OCI-LY1 (cell line): ENCODE data around the gene FERMT1.

Experiments used
- H2AFZ ChIP-seq: fragments of 200-600 bp; sonication (generic), shearing (Covaris generic); 2 replicates; pipeline ENCODE4 v1.6.0; 2014; ENCODE audit warnings: antibody characterized with exemption, mild to moderate bottlenecking, low read length
- H3F3A ChIP-seq: fragments of 200-600 bp; sonication (generic), shearing (Covaris generic); 2 replicates; pipeline ENCODE4 v1.6.0; 2014; ENCODE audit warnings: mild to moderate bottlenecking, antibody characterized with exemption, low read length, moderate library complexity; ENCODE audit not compliant: insufficient read depth
- H3K27ac ChIP-seq: fragments of 200-600 bp; sonication (generic); 2 replicates; pipeline ENCODE4 v1.5.1; 2014; ENCODE audit warnings: low read length, mixed run types, mild to moderate bottlenecking, low read depth; ENCODE audit not compliant: poor library complexity, severe bottlenecking
- H3K27me3 ChIP-seq: fragments of 200-600 bp; sonication (generic); 2 replicates; pipeline ENCODE4 v1.6.0; 2014; ENCODE audit warnings: antibody characterized with exemption, mild to moderate bottlenecking, low read length, moderate library complexity; ENCODE audit not compliant: insufficient read depth
- H3K36me3 ChIP-seq: fragments of 200-600 bp; sonication (generic); 2 replicates; pipeline ENCODE4 v1.6.1; 2014; ENCODE audit warnings: mild to moderate bottlenecking, antibody characterized with exemption, low read length, moderate library complexity, mixed read lengths; ENCODE audit not compliant: insufficient read depth
- H3K4me1 ChIP-seq: fragments of 200-600 bp; sonication (generic); 2 replicates; pipeline ENCODE4 v1.5.1; 2014; ENCODE audit warnings: mild to moderate bottlenecking, low read length, moderate library complexity; ENCODE audit not compliant: insufficient read depth, severe bottlenecking
- H3K4me2 ChIP-seq: fragments of 200-600 bp; sonication (generic), shearing (Covaris generic); 2 replicates; pipeline ENCODE4 v1.6.1; 2014; ENCODE audit warnings: low read length
- H3K4me3 ChIP-seq: fragments of 200-600 bp; sonication (generic); 2 replicates; pipeline ENCODE4 v1.5.1; 2014; ENCODE audit warnings: low read length, low read depth, mild to moderate bottlenecking, mixed read lengths; ENCODE audit not compliant: poor library complexity, severe bottlenecking
- H3K79me2 ChIP-seq: fragments of 200-600 bp; shearing (Covaris generic); 2 replicates; pipeline ENCODE4 v1.6.1; 2016; ENCODE audit warnings: mixed run types, low read length, mixed read lengths; ENCODE audit not compliant: insufficient read depth
- H3K9ac ChIP-seq: fragments of 200-600 bp; sonication (generic), shearing (Covaris generic); 2 replicates; pipeline ENCODE4 v1.6.1; 2014; ENCODE audit warnings: mild to moderate bottlenecking, low read length, mixed read lengths
- H3K9me2 ChIP-seq: fragments of 200-600 bp; sonication (generic), shearing (Covaris generic); 2 replicates; pipeline ENCODE4 v1.6.1; 2014; ENCODE audit warnings: low read depth, mild to moderate bottlenecking, low read length, mixed read lengths
- H3K9me3 ChIP-seq: fragments of 200-600 bp; shearing (Covaris generic); 2 replicates; pipeline ENCODE4 v1.6.1; 2014; ENCODE audit warnings: low read length, mixed read lengths
- H4K20me1 ChIP-seq: fragments of 200-600 bp; sonication (generic), shearing (Covaris generic); 2 replicates; pipeline ENCODE4 v1.6.0; 2016; ENCODE audit warnings: mild to moderate bottlenecking, low read length; ENCODE audit not compliant: insufficient read depth
- CTCF ChIP-seq: fragments of 200-600 bp; sonication (generic), shearing (Covaris generic); IDR thresholded peaks from 2 replicates; pipeline ENCODE4 v1.5.1; 2017; ENCODE audit warnings: mild to moderate bottlenecking, antibody characterized with exemption, low read length, moderate library complexity, mixed read lengths
- EZH2 ChIP-seq: fragments of 200-600 bp; sonication (generic), shearing (Covaris generic); IDR thresholded peaks from 2 replicates; pipeline ENCODE4 v1.8.0; 2017; ENCODE audit warnings: borderline replicate concordance, mixed run types, mild to moderate bottlenecking, antibody characterized with exemption, low read length, moderate library complexity, mixed read lengths

FERMT1 gene

GRCh38 chr20:6122873-6123648 is at the start of gene FERMT1:
TSS of gene FERMT1 (minus strand) at chr20:6123030. CDS start at chr20:6119554, 3,476 bp downstream.
- Histone ChIP-seq H3F3A (no peaks in the 10 kb centered on the region), H3K4me3 (no peak within 1 kb of the TSS), H3K4me1 (no peaks in the 10 kb centered on the region), H3K9me2 (no peaks in the 10 kb centered on the region), H3K36me3 (no peaks in the 10 kb centered on the region), H3K27me3 (no peaks in the 10 kb centered on the region), H4K20me1 (no peaks in the 10 kb centered on the region), H3K4me2 (no peak within 1 kb of the TSS), H3K79me2 (no peaks in the 10 kb centered on the region), H2AFZ (no peak within 1 kb of the TSS), H3K9me3 (no peaks in the 10 kb centered on the region), H3K27ac (no peak within 1 kb of the TSS), H3K9ac (no peak within 1 kb of the TSS)
- no peak for TF ChIP-seq CTCF
- no peak for TF ChIP-seq EZH2

- peak; percentile 23; the same call in 1 of the 2 replicates for TF ChIP-seq CTCF
- no peak for TF ChIP-seq EZH2
- no peaks in the 10 kb centered on the region for H3K79me2 ChIP-seq
- no peak overlapping the region for H3K4me2 ChIP-seq
- no peak overlapping the region for H3K27ac ChIP-seq
- no peaks in the 10 kb centered on the region for H3K9me2 ChIP-seq
- H3K9ac ChIP-seq: no peak overlapping the region
- H3K4me1 ChIP-seq: no peaks in the 10 kb centered on the region
- H3K9me3 ChIP-seq: no peaks in the 10 kb centered on the region
- H3K27me3 ChIP-seq: no peaks in the 10 kb centered on the region
- H3F3A ChIP-seq: no peaks in the 10 kb centered on the region
- no peaks in the 10 kb centered on the region for H4K20me1 ChIP-seq
- no peak overlapping the region for H2AFZ ChIP-seq
- H3K4me3 ChIP-seq: no peak overlapping the region
- no peaks in the 10 kb centered on the region for H3K36me3 ChIP-seq
Measured at GRCh38 chr20:6169251-6169650, 46.4 kb upstream of the FERMT1 start.

GRCh38 chr20:6168204-6168603 is 45.4 kb upstream of the FERMT1 start:
- Histone ChIP-seq H3K4me2 (no peak overlapping the region), H3K79me2 (no peaks in the 10 kb centered on the region), H3K4me3 (no peak overlapping the region), H3K27ac (no peak overlapping the region), H3K9ac (no peak overlapping the region), H3K9me3 (no peaks in the 10 kb centered on the region), H3F3A (no peaks in the 10 kb centered on the region), H4K20me1 (no peaks in the 10 kb centered on the region), H3K9me2 (no peaks in the 10 kb centered on the region), H3K4me1 (no peaks in the 10 kb centered on the region), H3K36me3 (no peaks in the 10 kb centered on the region), H2AFZ (no peak overlapping the region), H3K27me3 (no peaks in the 10 kb centered on the region)
- TF ChIP-seq CTCF (no peak), EZH2 (no peak)
